HEK293 (cell line): ENCODE results near the gene CDH23.
A peak's percentile ranks its signal among the peaks of the same experiment; 100 is the strongest.

ENCODE experiments used
- CTCF ChIA-PET: fragments of 350-600 bp; formaldehyde crosslinking; extraction: SDS; loops from one replicate; lab custom pipeline; 2021; ENCODE audit warnings: antibody characterized with exemption; lab: Yijun Ruan, JAX
- POLR2A ChIA-PET: fragments of 300-600 bp; formaldehyde crosslinking; extraction: SDS; loops from one replicate; lab custom pipeline; 2020; ENCODE audit warnings: antibody characterized with exemption, inconsistent platforms; lab: Yijun Ruan, JAX
- H3K27ac ChIP-seq: fragments of 200-500 bp; sonication (Bioruptor generic); 2 replicates; pipeline ENCODE4 v1.5.1; 2014; ENCODE audit warnings: low read depth, low read length, control low read depth, inconsistent platforms; ENCODE audit errors: extremely low read depth
- H3K36me3 ChIP-seq, 2 experiments: fragments of 200-500 bp in 1 of 2; sonication (Bioruptor generic) in 1 of 2; 1 replicate in 1 of 2; 2 replicates in 1 of 2; pipeline ENCODE4 v1.5.1; 2014 to 2017; ENCODE audit warnings: inconsistent platforms in 2 of 2, low read length in 2 of 2; ENCODE audit not compliant: control insufficient read depth in 2 of 2, insufficient read depth in 1 of 2
- H3K4me1 ChIP-seq: fragments of 200-500 bp; sonication (Bioruptor generic); 2 replicates; pipeline ENCODE4 v1.5.1; 2014; ENCODE audit warnings: mild to moderate bottlenecking, low read length, inconsistent platforms; ENCODE audit not compliant: control insufficient read depth, insufficient read depth
- H3K4me3 ChIP-seq: 2 replicates; pipeline ENCODE4 v1.5.1; 2011; ENCODE audit warnings: low read depth, mild to moderate bottlenecking, control low read depth, low read length, moderate library complexity
- H3K9me3 ChIP-seq: fragments of 200-500 bp; sonication (Bioruptor generic); 2 replicates; pipeline ENCODE4 v1.5.1; 2014; ENCODE audit warnings: low read depth, low read length, inconsistent platforms; ENCODE audit not compliant: control insufficient read depth, insufficient read depth
- AEBP2 ChIP-seq: fragments of 450-650 bp; formaldehyde crosslinking; IDR thresholded peaks from 2 replicates; pipeline ENCODE4 v1.5.1; 2016; ENCODE audit warnings: missing biosample characterization, missing genetic modification characterization, borderline replicate concordance
- CTCF ChIP-seq: fragments of 450-650 bp; formaldehyde crosslinking; IDR thresholded peaks from 2 replicates; pipeline ENCODE4 v1.5.1; 2016; ENCODE audit warnings: missing biosample characterization, missing genetic modification characterization
- EGR2 ChIP-seq: fragments of 450-650 bp; formaldehyde crosslinking; IDR thresholded peaks from 2 replicates; pipeline ENCODE4 v1.5.1; 2016; ENCODE audit warnings: low read depth, missing biosample characterization, missing genetic modification characterization
- GFI1B ChIP-seq: fragments of 450-650 bp; formaldehyde crosslinking; IDR thresholded peaks from 2 replicates; pipeline ENCODE4 v1.5.1; 2016; ENCODE audit warnings: missing biosample characterization, missing genetic modification characterization
- GLI4 ChIP-seq: fragments of 450-650 bp; formaldehyde crosslinking; IDR thresholded peaks from 2 replicates; pipeline ENCODE4 v1.5.1; 2016; ENCODE audit warnings: missing biosample characterization, missing genetic modification characterization
- GLIS1 ChIP-seq: fragments of 450-650 bp; formaldehyde crosslinking; IDR thresholded peaks from 2 replicates; pipeline ENCODE4 v1.5.1; 2016; ENCODE audit warnings: missing biosample characterization, missing genetic modification characterization
- HOXA7 ChIP-seq: sonication (generic); formaldehyde crosslinking; IDR thresholded peaks from 2 replicates; pipeline ENCODE4 v1.8.1; 2022; ENCODE audit warnings: missing genetic modification reagents, borderline replicate concordance
- SP3 ChIP-seq: fragments of 450-650 bp; formaldehyde crosslinking; IDR thresholded peaks from 2 replicates; pipeline ENCODE4 v1.5.1; 2016; ENCODE audit warnings: missing biosample characterization, missing genetic modification characterization
- TCF7L2 ChIP-seq: IDR thresholded peaks from 2 replicates; pipeline ENCODE4 v1.6.1; 2011; ENCODE audit warnings: low read depth, mild to moderate bottlenecking, inconsistent platforms, low read length, moderate library complexity, borderline replicate concordance
- ZBTB17 ChIP-seq: fragments of 450-650 bp; formaldehyde crosslinking; IDR thresholded peaks from 2 replicates; pipeline ENCODE4 v1.5.1; 2016; ENCODE audit warnings: missing biosample characterization, missing genetic modification characterization
- ZFHX2 ChIP-seq: fragments of 450-650 bp; formaldehyde crosslinking; conservative IDR thresholded peaks from 2 replicates; pipeline ENCODE4 v1.5.1; 2016; ENCODE audit warnings: missing biosample characterization, missing genetic modification characterization
- ZIC2 ChIP-seq: fragments of 450-650 bp; formaldehyde crosslinking; IDR thresholded peaks from 2 replicates; pipeline ENCODE4 v1.5.1; 2016; ENCODE audit warnings: missing biosample characterization, missing genetic modification characterization
- ZNF146 ChIP-seq: fragments of 450-650 bp; formaldehyde crosslinking; IDR thresholded peaks from 2 replicates; pipeline ENCODE4 v1.5.1; 2016; ENCODE audit warnings: missing biosample characterization, missing genetic modification characterization
- ZNF214 ChIP-seq: fragments of 450-650 bp; formaldehyde crosslinking; IDR thresholded peaks from 2 replicates; pipeline ENCODE4 v1.5.1; 2017; ENCODE audit warnings: missing biosample characterization, mild to moderate bottlenecking, missing genetic modification characterization, borderline replicate concordance
- ZNF302 ChIP-seq: fragments of 450-650 bp; formaldehyde crosslinking; IDR thresholded peaks from 2 replicates; pipeline ENCODE4 v1.5.1; 2016; ENCODE audit warnings: missing biosample characterization, missing genetic modification characterization, low read depth
- ZNF366 ChIP-seq: fragments of 450-650 bp; formaldehyde crosslinking; conservative IDR thresholded peaks from 2 replicates; pipeline ENCODE4 v1.5.1; 2016; ENCODE audit warnings: missing biosample characterization, missing genetic modification characterization
- ZNF37A ChIP-seq: fragments of 450-650 bp; IDR thresholded peaks from 2 replicates; pipeline ENCODE4 v1.5.1; 2018; ENCODE audit warnings: missing biosample characterization, missing genetic modification characterization
- ZNF561 ChIP-seq: fragments of 450-650 bp; IDR thresholded peaks from 2 replicates; pipeline ENCODE4 v1.5.1; 2018; ENCODE audit warnings: missing biosample characterization, missing genetic modification characterization, borderline replicate concordance
- ZNF654 ChIP-seq: fragments of 450-650 bp; formaldehyde crosslinking; IDR thresholded peaks from 2 replicates; pipeline ENCODE4 v1.5.1; 2016; ENCODE audit warnings: low read depth, missing biosample characterization, missing genetic modification characterization
- ZNF843 ChIP-seq: fragments of 450-650 bp; formaldehyde crosslinking; IDR thresholded peaks from 2 replicates; pipeline ENCODE4 v1.5.1; 2016; ENCODE audit warnings: missing biosample characterization, missing genetic modification characterization
- ZSCAN16 ChIP-seq: fragments of 450-650 bp; formaldehyde crosslinking; IDR thresholded peaks from 2 replicates; pipeline ENCODE4 v1.5.1; 2016; ENCODE audit warnings: missing biosample characterization, missing genetic modification characterization
- ZXDB ChIP-seq: fragments of 450-650 bp; formaldehyde crosslinking; IDR thresholded peaks from 2 replicates; pipeline ENCODE4 v1.5.1; 2016; ENCODE audit warnings: missing biosample characterization, missing genetic modification characterization

Gene CDH23

GRCh38 chr10:71694039-71694501 lies 297.4 kb downstream of the CDH23 start:
- no peak overlapping the region for H3K27ac ChIP-seq
- H3K9me3 ChIP-seq = no peaks in the 10 kb centered on the region
- POLR2A ChIA-PET = no interaction called here
- no peaks in the 10 kb centered on the region for H3K36me3 ChIP-seq
- TF ChIP-seq ZNF37A (tag by site-specific recombination) (no peak), ZNF366 (tag by site-specific recombination) (0 out of 2 replicates have a peak, but pooled peaks have one; percentile 25), TCF7L2 (no peak)
- no peak overlapping the region for H3K4me3 ChIP-seq
- CTCF ChIA-PET = interaction anchor here (0.6 to 9.6 kb wide), 4 partner anchors 14 to 377 kb away, joined by 3 to 105 read pairs (median 31); partner anchors contain the start of gene SLC29A3
- no peaks in the 10 kb centered on the region for H3K4me1 ChIP-seq

GRCh38 chr10:71694567-71694968 lies 297.8 kb downstream of the CDH23 start:
- TF ChIP-seq ZNF146 (tag by site-specific recombination) = peak; percentile 33; the same call in 1 of the 2 replicates
- TF ChIP-seq ZBTB17 (tag by site-specific recombination) = no peak
- H3K9me3 ChIP-seq = no peaks in the 10 kb centered on the region
- H3K36me3 ChIP-seq = no peaks in the 10 kb centered on the region
- H3K4me3 ChIP-seq = no peak overlapping the region
- H3K27ac ChIP-seq = no peak overlapping the region
- ChIA-PET POLR2A (no interaction called here), CTCF (interaction anchor here (0.6 to 9.6 kb wide), 5 partner anchors 13 to 378 kb away, joined by 3 to 105 read pairs (median 5); partner anchors contain the start of gene SLC29A3)
- no peaks in the 10 kb centered on the region for H3K4me1 ChIP-seq

- peak; percentile 67; the same call in 1 of the 2 replicates for TF ChIP-seq ZSCAN16 (tag by site-specific recombination)
- peak; percentile 71 for TF ChIP-seq ZIC2 (tag by site-specific recombination)
- peak; percentile 57; the same call in 1 of the 2 replicates for TF ChIP-seq ZFHX2 (tag by site-specific recombination)
- TF ChIP-seq GLIS1 (tag by site-specific recombination) = peak; percentile 90
- no peak for TF ChIP-seq ZXDB (tag by site-specific recombination)
- TF ChIP-seq AEBP2 (tag by site-specific recombination) = no peak
- TF ChIP-seq EGR2 = peak; percentile 71
- TF ChIP-seq, all 188 proteins: peak for 5
- Histone ChIP-seq H3K9me3 (no peaks in the 10 kb centered on the region), H3K36me3 (no peaks in the 10 kb centered on the region), H3K27ac (no peak overlapping the region), H3K4me3 (no peak overlapping the region), H3K4me1 (no peaks in the 10 kb centered on the region)
- ChIA-PET CTCF (interaction anchor here (0.6 to 9.6 kb wide), 36 partner anchors 9 to 765 kb away, joined by 3 to 105 read pairs (median 5); partner anchors contain the start of genes SLC29A3 and VSIR), POLR2A (interaction anchor here (1.1 kb wide), 1 partner anchor 319 kb away, joined by 3 read pairs; no protein-coding TSS in a partner anchor)
Measured at GRCh38 chr10:71695502-71696476, 299.1 kb downstream of the CDH23 start.

GRCh38 chr10:71696628-71697326 lies 300.1 kb downstream of the CDH23 start:
- Histone ChIP-seq H3K4me1 (no peaks in the 10 kb centered on the region), H3K4me3 (no peak overlapping the region), H3K9me3 (no peaks in the 10 kb centered on the region), H3K27ac (no peak overlapping the region), H3K36me3 (no peaks in the 10 kb centered on the region)
- POLR2A ChIA-PET = interaction anchor here (0.6 to 1.1 kb wide), 2 partner anchors 320 to 378 kb away, joined by 3 read pairs; partner anchors contain the start of gene SLC29A3
- CTCF ChIA-PET = interaction anchor here (0.5 to 9.6 kb wide), 56 partner anchors 9 to 1213 kb away, joined by 3 to 105 read pairs (median 4); partner anchors contain the start of genes C10orf105, SLC29A3 and VSIR
- TF ChIP-seq GLI4 (tag by site-specific recombination) (no peak), ZNF561 (peak; percentile 25; the same call in 1 of the 2 replicates), CTCF (tag by site-specific recombination) (peak; percentile 54), ZNF654 (peak; percentile 37), GFI1B (tag by site-specific recombination) (no peak), ZNF843 (tag by site-specific recombination) (no peak), ZNF302 (no peak), ZNF214 (no peak), SP3 (tag by site-specific recombination) (no peak), HOXA7 (CRISPR knock-in tag) (no peak), ZNF366 (tag by site-specific recombination) (0 out of 2 replicates have a peak, but pooled peaks have one; percentile 15)
